Glutamatergic neuron (in vitro differentiated cells): ENCODE measurements around the gene PPIF. TPM values are rescaled to one million over a fixed set of nuclear protein-coding genes. Genes with fewer than 3 reads are reported as not detected.

Source experiments
- DNase-seq: peaks from one replicate; pipeline ENCODE4 v3.0.0; 2022
- H3K27ac Mint-ChIP-seq: one replicate; pipeline ENCODE4 v1.8.0; 2020; ENCODE audit warnings: mild to moderate bottlenecking, mixed read lengths, inconsistent platforms; ENCODE audit not compliant: unreplicated experiment
- H3K27me3 Mint-ChIP-seq: one replicate; pipeline ENCODE4 v1.8.0; 2020; ENCODE audit warnings: mild to moderate bottlenecking, moderate library complexity, mixed read lengths, inconsistent platforms; ENCODE audit not compliant: unreplicated experiment
- H3K36me3 Mint-ChIP-seq: one replicate; pipeline ENCODE4 v1.8.0; 2020; ENCODE audit warnings: mild to moderate bottlenecking, mixed read lengths, inconsistent platforms; ENCODE audit not compliant: unreplicated experiment
- H3K4me1 Mint-ChIP-seq: one replicate; pipeline ENCODE4 v1.8.0; 2020; ENCODE audit warnings: mild to moderate bottlenecking, low read depth, mixed read lengths, inconsistent platforms; ENCODE audit not compliant: unreplicated experiment
- H3K4me3 Mint-ChIP-seq: one replicate; pipeline ENCODE4 v1.8.0; 2020; ENCODE audit warnings: mild to moderate bottlenecking, mixed read lengths, inconsistent platforms; ENCODE audit not compliant: unreplicated experiment
- H3K9me3 Mint-ChIP-seq: one replicate; pipeline ENCODE4 v1.8.0; 2020; ENCODE audit warnings: mild to moderate bottlenecking, moderate library complexity, mixed read lengths, inconsistent platforms; ENCODE audit not compliant: unreplicated experiment
- total RNA-seq: library from RNA; stranded (reverse); fragmentation: NEBNext Ultra II Directional; extraction: Animal tissue kit (Norgen Biotek cat#: 25700); gene quantifications from one replicate; pipeline ENCODE4 v1.2.1, GENCODE V29; 2021; ENCODE audit not compliant: unreplicated experiment
- TF ChIP-seq, protein P1 (sequence below): fragments of 200-600 bp; sonication (generic); IDR thresholded peaks from one replicate; pipeline ENCODE4 v1.5.0; 2021; ENCODE audit not compliant: partially characterized antibody, unreplicated experiment

Gene PPIF
- total RNA-seq, 1 donor from 2014 or later, result 24.2 TPM

DNA sequence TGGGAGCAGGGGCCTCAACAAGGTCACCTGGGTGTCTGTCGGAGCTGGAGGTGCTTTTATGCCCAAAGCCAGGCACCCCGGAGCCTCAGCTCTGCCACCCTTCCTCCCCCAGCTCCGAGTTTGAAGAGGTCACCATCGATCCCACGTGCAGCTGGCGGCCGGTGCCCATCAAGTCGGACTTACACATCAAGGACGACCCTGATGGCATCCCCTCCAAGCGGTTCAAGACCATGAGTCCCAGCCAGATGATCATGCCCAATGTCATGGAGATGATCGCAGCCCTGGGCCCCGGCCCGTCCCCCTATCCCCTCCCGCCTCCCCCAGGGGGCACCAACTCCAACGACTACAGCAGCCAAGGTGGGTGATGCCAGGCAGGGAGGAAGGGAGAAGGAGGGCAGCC is 41.3 kb upstream of the PPIF start:
- Mint-ChIP-seq H3K9me3 (peaks cover 26% of the 10 kb centered on the region), H3K4me1 (peaks cover 4% of the 10 kb centered on the region), H3K27ac (no peak overlapping the region), H3K27me3 (peaks cover 27% of the 10 kb centered on the region), H3K4me3 (no peak overlapping the region), H3K36me3 (peaks cover 5% of the 10 kb centered on the region)
- no peak for DNase-seq
- TF ChIP-seq, protein P1, sequence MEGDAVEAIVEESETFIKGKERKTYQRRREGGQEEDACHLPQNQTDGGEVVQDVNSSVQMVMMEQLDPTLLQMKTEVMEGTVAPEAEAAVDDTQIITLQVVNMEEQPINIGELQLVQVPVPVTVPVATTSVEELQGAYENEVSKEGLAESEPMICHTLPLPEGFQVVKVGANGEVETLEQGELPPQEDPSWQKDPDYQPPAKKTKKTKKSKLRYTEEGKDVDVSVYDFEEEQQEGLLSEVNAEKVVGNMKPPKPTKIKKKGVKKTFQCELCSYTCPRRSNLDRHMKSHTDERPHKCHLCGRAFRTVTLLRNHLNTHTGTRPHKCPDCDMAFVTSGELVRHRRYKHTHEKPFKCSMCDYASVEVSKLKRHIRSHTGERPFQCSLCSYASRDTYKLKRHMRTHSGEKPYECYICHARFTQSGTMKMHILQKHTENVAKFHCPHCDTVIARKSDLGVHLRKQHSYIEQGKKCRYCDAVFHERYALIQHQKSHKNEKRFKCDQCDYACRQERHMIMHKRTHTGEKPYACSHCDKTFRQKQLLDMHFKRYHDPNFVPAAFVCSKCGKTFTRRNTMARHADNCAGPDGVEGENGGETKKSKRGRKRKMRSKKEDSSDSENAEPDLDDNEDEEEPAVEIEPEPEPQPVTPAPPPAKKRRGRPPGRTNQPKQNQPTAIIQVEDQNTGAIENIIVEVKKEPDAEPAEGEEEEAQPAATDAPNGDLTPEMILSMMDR, result no peak

DNA sequence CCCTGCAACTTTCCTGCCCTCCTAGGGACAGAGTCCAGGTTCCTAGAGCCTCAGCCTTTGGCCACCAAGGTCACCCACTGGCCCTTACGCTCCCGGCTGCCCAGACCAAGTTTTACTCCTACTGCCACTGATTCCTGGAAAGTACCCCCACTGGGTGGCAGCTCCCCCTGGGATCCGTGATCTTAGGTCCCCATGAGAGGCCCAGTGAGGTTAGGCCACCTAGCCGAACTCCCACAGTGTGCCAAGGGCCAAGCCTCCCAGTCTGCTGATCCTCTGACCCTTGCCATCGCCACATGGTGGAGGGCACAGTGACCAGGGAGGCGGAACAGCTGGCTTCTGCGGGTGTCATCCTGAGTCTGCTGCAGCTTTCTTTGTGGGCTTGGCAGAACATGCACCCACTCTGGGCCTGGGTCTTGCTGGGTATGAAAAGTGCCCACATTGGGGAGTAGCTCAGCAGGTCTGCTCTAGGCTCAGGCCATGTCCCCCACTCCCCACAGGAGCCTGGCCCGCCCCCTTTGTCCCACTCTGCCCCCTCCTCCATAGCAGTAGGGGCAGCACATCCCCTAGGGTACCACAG is 40.5 kb upstream of the PPIF start:
- H3K9me3 Mint-ChIP-seq, result peaks cover 21% of the 10 kb centered on the region
- no peak overlapping the region for H3K4me3 Mint-ChIP-seq
- H3K27me3 Mint-ChIP-seq, result peaks cover 21% of the 10 kb centered on the region
- no peak overlapping the region for H3K27ac Mint-ChIP-seq
- DNase-seq, result no peak
- TF ChIP-seq, protein P1, result no peak
- H3K36me3 Mint-ChIP-seq, result peaks cover 5% of the 10 kb centered on the region
- H3K4me1 Mint-ChIP-seq, result peaks cover 4% of the 10 kb centered on the region

DNA sequence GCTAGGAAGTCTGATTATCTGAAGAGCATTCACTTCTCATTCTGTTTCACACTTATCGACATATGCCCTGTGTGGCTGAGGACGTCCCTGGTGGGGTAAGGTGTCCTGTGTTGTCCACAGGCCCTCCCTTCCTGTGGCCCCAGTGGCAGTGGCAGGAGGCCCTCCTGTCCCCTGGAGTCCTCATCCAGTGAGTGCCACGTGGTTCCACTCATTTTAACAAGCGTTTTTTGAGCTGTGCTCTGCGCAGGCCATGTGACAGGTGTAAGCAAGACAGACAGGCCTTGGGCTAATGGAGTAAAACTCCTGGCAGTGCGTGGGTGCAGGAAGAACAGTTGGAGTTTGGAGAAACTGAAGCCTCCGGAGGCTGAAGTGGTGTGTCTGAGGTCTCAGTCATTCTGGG is 39.3 kb upstream of the PPIF start:
- peaks cover 22% of the 10 kb centered on the region for H3K9me3 Mint-ChIP-seq
- H3K4me3 Mint-ChIP-seq, result no peak overlapping the region
- H3K27me3 Mint-ChIP-seq, result peaks cover 25% of the 10 kb centered on the region
- peaks cover 5% of the 10 kb centered on the region for H3K36me3 Mint-ChIP-seq
- DNase-seq, result no peak
- peaks cover 6% of the 10 kb centered on the region for H3K4me1 Mint-ChIP-seq
- TF ChIP-seq, protein P1, result no peak
- H3K27ac Mint-ChIP-seq, result peak overlapping the region; percentile 9

DNA sequence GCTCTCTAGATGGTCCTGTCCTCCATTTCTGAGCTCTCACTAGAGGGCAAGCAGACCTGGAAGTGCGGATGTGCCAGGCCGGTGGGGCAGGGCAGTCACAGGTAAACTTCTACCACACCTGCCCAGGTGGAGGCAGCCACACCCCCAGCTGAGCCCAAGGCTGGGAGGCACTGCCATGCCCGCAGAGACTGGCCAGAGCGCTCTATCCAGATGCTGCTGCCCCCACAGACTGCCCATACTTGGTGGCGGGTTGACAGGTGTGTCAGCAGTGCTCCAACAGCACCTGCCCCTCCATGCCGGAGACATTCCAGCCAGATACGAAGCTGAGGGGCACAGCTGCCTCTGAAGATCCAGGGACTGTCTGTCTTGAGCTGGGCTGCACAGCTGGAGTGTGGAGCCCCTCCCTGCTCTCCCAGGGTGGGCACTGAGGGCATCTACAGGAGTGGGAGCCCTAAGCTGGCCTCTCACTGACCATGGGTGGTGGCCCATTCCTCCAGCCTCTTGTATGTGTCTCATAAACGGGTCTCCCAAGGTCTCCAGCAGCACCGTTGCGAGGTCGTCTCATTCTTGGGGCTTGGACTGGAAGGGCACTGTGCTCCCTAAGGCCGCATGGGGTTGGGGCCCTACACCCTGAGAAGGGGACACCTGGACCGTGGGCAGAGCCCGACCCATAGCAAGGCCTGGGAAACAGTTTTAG is 38.2 kb upstream of the PPIF start:
- DNase-seq, result no peak
- H3K4me3 Mint-ChIP-seq, result peak overlapping the region; percentile 20
- TF ChIP-seq, protein P1, result no peak
- H3K9me3 Mint-ChIP-seq, result peaks cover 31% of the 10 kb centered on the region
- H3K4me1 Mint-ChIP-seq, result peaks cover 16% of the 10 kb centered on the region
- peaks cover 30% of the 10 kb centered on the region for H3K27me3 Mint-ChIP-seq
- H3K36me3 Mint-ChIP-seq, result peaks cover 7% of the 10 kb centered on the region
- peak overlapping the region; percentile 82 for H3K27ac Mint-ChIP-seq

DNA sequence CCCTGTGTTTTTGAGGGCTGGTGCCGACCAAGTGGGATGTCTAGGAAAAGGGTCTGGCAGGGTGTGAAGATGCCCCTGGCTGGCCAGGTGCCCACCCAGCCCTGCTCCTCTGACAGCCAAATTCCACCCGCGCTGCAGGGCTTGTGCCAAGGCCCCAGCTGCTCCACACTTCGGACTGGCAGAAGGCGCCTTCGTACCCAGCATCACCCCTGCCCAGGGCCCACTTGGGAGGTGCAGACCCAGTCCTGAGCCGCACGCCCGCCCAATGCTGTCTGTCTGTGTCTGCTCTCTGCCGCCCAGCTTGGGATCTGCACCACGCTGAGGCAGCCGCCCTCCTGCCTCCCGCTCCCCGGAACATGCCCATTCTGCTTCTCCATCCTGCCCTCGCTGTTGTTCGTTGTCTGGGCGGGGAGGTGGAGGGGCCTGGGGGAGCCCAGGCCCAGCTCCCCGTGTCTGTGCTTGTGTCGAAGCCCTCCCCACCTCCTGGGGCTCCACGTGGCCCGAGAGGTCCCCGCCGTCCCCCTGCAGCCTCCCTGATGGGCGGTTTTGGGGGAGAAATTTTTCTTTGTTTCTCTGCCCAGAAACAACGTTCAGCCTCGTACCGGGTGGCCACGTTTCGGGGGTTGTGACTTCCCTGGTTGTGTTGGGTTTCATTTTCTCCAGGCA is 36.9 kb upstream of the PPIF start:
- peaks cover 21% of the 10 kb centered on the region for H3K4me1 Mint-ChIP-seq
- peaks cover 10% of the 10 kb centered on the region for H3K36me3 Mint-ChIP-seq
- peak; percentile 19 for DNase-seq
- TF ChIP-seq, protein P1, result no peak
- peaks cover 35% of the 10 kb centered on the region for H3K9me3 Mint-ChIP-seq
- peak overlapping the region; percentile 84 for H3K27ac Mint-ChIP-seq
- no peak overlapping the region for H3K4me3 Mint-ChIP-seq
- H3K27me3 Mint-ChIP-seq, result peaks cover 28% of the 10 kb centered on the region
